SK-N-SH (cell line): ENCODE results near the gene IQCN. TPM values are rescaled to one million over a fixed set of nuclear protein-coding genes. Genes with fewer than 3 reads are reported as not detected.
A peak's percentile ranks its signal among the peaks of the same experiment; 100 is the strongest.

Experiments used
- CTCF ChIA-PET: fragments of 300-600, 350-600 bp; formaldehyde crosslinking; extraction: SDS; loops from one replicate; lab custom pipeline; 2021; lab: Yijun Ruan, JAX
- POLR2A ChIA-PET: fragments of 350-600 bp; sonication (Branson Sonifier 250); formaldehyde crosslinking; extraction: SDS; loops from one replicate; lab custom pipeline; 2020; ENCODE audit warnings: antibody characterized with exemption, inconsistent platforms; lab: Yijun Ruan, JAX
- DNase-seq: peaks from one replicate; pipeline ENCODE4 v3.0.0; 2012
- H2AFZ ChIP-seq: fragments of 200-600 bp; sonication (generic); 2 replicates; pipeline ENCODE4 v1.8.1; 2016; ENCODE audit warnings: antibody characterized with exemption, mild to moderate bottlenecking, low read depth
- H3F3A ChIP-seq: fragments of 200-600 bp; sonication (generic); replicated peaks from 2 replicates; pipeline ENCODE3; 2016; ENCODE audit warnings: antibody characterized with exemption, mild to moderate bottlenecking; ENCODE audit not compliant: insufficient read depth
- H3K27ac ChIP-seq, 2 experiments: fragments of 200-500 bp in 1 of 2; fragments of 200-600 bp in 1 of 2; sonication (Bioruptor generic) in 1 of 2; sonication (generic), shearing (Covaris generic) in 1 of 2; 2 replicates each; pipeline versions ENCODE4 v1.5.1 to v1.6.1; 2014 to 2016; ENCODE audit warnings: low read depth in 2 of 2, inconsistent platforms in 1 of 2, low read length in 1 of 2, mild to moderate bottlenecking in 1 of 2, mixed read lengths in 1 of 2
- H3K27me3 ChIP-seq: fragments of 200-600 bp; sonication (generic), shearing (Covaris generic); 2 replicates; pipeline ENCODE4 v1.6.1; 2016; ENCODE audit warnings: mixed run types; ENCODE audit not compliant: insufficient read depth
- H3K36me3 ChIP-seq, 2 experiments: fragments of 200-500 bp in 1 of 2; fragments of 200-600 bp in 1 of 2; sonication (Bioruptor generic) in 1 of 2; sonication (generic) in 1 of 2; replicated peaks in 1 of 2; 2 replicates each; pipeline versions ENCODE3 to v1.5.1; 2014 to 2016; ENCODE audit warnings: low read length in 1 of 2, mild to moderate bottlenecking in 1 of 2; ENCODE audit not compliant: insufficient read depth in 2 of 2, control insufficient read depth in 1 of 2
- H3K4me1 ChIP-seq, 2 experiments: fragments of 200-500 bp in 1 of 2; fragments of 200-600 bp in 1 of 2; sonication (Bioruptor generic) in 1 of 2; sonication (generic), shearing (Covaris generic) in 1 of 2; 2 replicates each; pipeline versions ENCODE4 v1.5.1 to v1.6.1; 2014 to 2016; ENCODE audit warnings: low read depth in 1 of 2, low read length in 1 of 2, mixed run types in 1 of 2; ENCODE audit not compliant: insufficient read depth in 2 of 2, control insufficient read depth in 1 of 2
- H3K4me2 ChIP-seq: fragments of 200-600 bp; sonication (generic), shearing (Covaris generic); 2 replicates; pipeline ENCODE4 v1.6.1; 2017; ENCODE audit warnings: mixed run types
- H3K4me3 ChIP-seq, 2 experiments: fragments of 200-500 bp in 1 of 2; fragments of 200-600 bp in 1 of 2; sonication (Bioruptor generic) in 1 of 2; sonication (generic), shearing (Covaris generic) in 1 of 2; 2 replicates each; pipeline versions ENCODE4 v1.5.1 to v1.8.1; 2014 to 2016; ENCODE audit warnings: low read depth in 2 of 2, inconsistent platforms in 1 of 2, low read length in 1 of 2, mild to moderate bottlenecking in 1 of 2, mixed read lengths in 1 of 2, moderate library complexity in 1 of 2
- H3K79me2 ChIP-seq: fragments of 200-600 bp; sonication (generic); 2 replicates; pipeline ENCODE4 v1.8.1; 2017; ENCODE audit warnings: mild to moderate bottlenecking; ENCODE audit not compliant: insufficient read depth
- H3K9ac ChIP-seq: fragments of 200-600 bp; sonication (generic); 2 replicates; pipeline ENCODE4 v1.6.1; 2017; ENCODE audit warnings: mixed run types
- H3K9me2 ChIP-seq: fragments of 200-600 bp; sonication (generic); 2 replicates; pipeline ENCODE4 v1.6.1; 2017; ENCODE audit warnings: mixed run types
- H3K9me3 ChIP-seq: fragments of 200-600 bp; sonication (generic); 2 replicates; pipeline ENCODE4 v1.6.1; 2017; ENCODE audit warnings: mixed run types, mild to moderate bottlenecking, moderate library complexity
- H4K20me1 ChIP-seq: fragments of 200-600 bp; sonication (generic); 2 replicates; pipeline ENCODE4 v1.6.1; 2017; ENCODE audit warnings: mild to moderate bottlenecking, mixed run types; ENCODE audit not compliant: insufficient read depth
- CHD2 ChIP-seq: fragments of 150-350 bp; IDR thresholded peaks from 2 replicates; pipeline ENCODE4 v1.6.1; 2018; ENCODE audit warnings: low read length; ENCODE audit not compliant: partially characterized antibody
- CTCF ChIP-seq: fragments of 200-600 bp; sonication (generic); IDR thresholded peaks from 2 replicates; pipeline ENCODE4 v1.6.1; 2017; ENCODE audit warnings: antibody characterized with exemption, mild to moderate bottlenecking, moderate library complexity
- EP300 ChIP-seq, 2 experiments: IDR thresholded peaks; 2 replicates each; pipeline versions ENCODE4 v1.4.0 to v1.6.1; 2012; ENCODE audit warnings: borderline replicate concordance in 1 of 2, low read depth in 1 of 2, low read length in 1 of 2
- FOSL2 ChIP-seq: IDR thresholded peaks from 2 replicates; pipeline ENCODE4 v1.4.0; 2012; ENCODE audit warnings: low read depth, mild to moderate bottlenecking, moderate library complexity, borderline replicate concordance
- FOXJ3 ChIP-seq: sonication (generic); formaldehyde crosslinking; IDR thresholded peaks from 2 replicates; pipeline ENCODE4 v1.5.1; 2020; ENCODE audit warnings: mild to moderate bottlenecking, missing genetic modification reagents
- IRF3 ChIP-seq: fragments of 150-350 bp; IDR thresholded peaks from 2 replicates; pipeline ENCODE4 v1.6.1; 2016; ENCODE audit warnings: mild to moderate bottlenecking, low read depth, low read length
- MXI1 ChIP-seq: IDR thresholded peaks from 2 replicates; pipeline ENCODE4 v1.6.1; 2012; ENCODE audit warnings: mild to moderate bottlenecking, low read depth, low read length, improper control_type of control experiment
- NFIC ChIP-seq: IDR thresholded peaks from 2 replicates; pipeline ENCODE4 v1.4.0; 2012; ENCODE audit warnings: borderline replicate concordance
- RAD21 ChIP-seq: IDR thresholded peaks from 2 replicates; pipeline ENCODE4 v1.6.1; 2012; ENCODE audit warnings: mild to moderate bottlenecking, low read length
- RFX5 ChIP-seq: IDR thresholded peaks from 2 replicates; pipeline ENCODE4 v1.6.1; 2012; ENCODE audit warnings: mild to moderate bottlenecking, improper control_type of control experiment, low read length
- SMC3 ChIP-seq: IDR thresholded peaks from 2 replicates; pipeline ENCODE4 v1.6.1; 2012; ENCODE audit warnings: low read depth, low read length, improper control_type of control experiment
- TAF1 ChIP-seq: IDR thresholded peaks from 2 replicates; pipeline ENCODE4 v1.6.1; 2012; ENCODE audit warnings: low read depth, mild to moderate bottlenecking, low read length, moderate library complexity, borderline replicate concordance
- YY1 ChIP-seq: IDR thresholded peaks from 2 replicates; pipeline ENCODE4 v1.4.0; 2012; ENCODE audit warnings: low read depth, mild to moderate bottlenecking
- ZBTB33 ChIP-seq: IDR thresholded peaks from 2 replicates; pipeline ENCODE4 v1.4.0; 2012; ENCODE audit warnings: low read depth, borderline replicate concordance
- WGBS: methylation state at CpG from one replicate; pipeline ENCODE4 v1.1.6; 2017; ENCODE audit warnings: low lambda C conversion rate; 5-methylcytosine and 5-hydroxymethylcytosine counted together
- polyA plus RNA-seq, 3 experiments: library from polyadenylated mRNA; depleted of rRNA; stranded (reverse); fragments of >200 nt; gene quantifications; 2 replicates each; pipeline ENCODE4 v1.2.3, GENCODE V29; 2012

Gene IQCN
- polyA plus RNA-seq, 1 of the 3 experiments (the other 2 are of a cell fraction): 2.5 TPM

- Histone ChIP-seq H3K27me3 (peaks cover 19% of the 10 kb centered on the region), H4K20me1 (no peaks in the 10 kb centered on the region), H3K9me3 (no peaks in the 10 kb centered on the region), H3K27ac (no peak overlapping the region), H3K79me2 (no peaks in the 10 kb centered on the region), H3K36me3 (no peaks in the 10 kb centered on the region), H3K4me1 (no peaks in the 10 kb centered on the region), H3K4me2 (no peak overlapping the region), H3K9ac (no peak overlapping the region), H3K4me3 (no peak overlapping the region), H3K9me2 (no peaks in the 10 kb centered on the region), H2AFZ (no peak overlapping the region), H3F3A (peaks cover 3% of the 10 kb centered on the region)
- TF ChIP-seq MXI1: no peak
- peak; percentile 96 for TF ChIP-seq SMC3
- peak; percentile 96 for TF ChIP-seq CTCF
- TF ChIP-seq NFIC: no peak
- peak; percentile 96 for TF ChIP-seq RAD21
- POLR2A ChIA-PET: interaction anchor here (1.2 to 1.7 kb wide), 2 partner anchors 43 to 47 kb away, joined by 5 to 7 read pairs; no protein-coding TSS in a partner anchor
- CTCF ChIA-PET: interaction anchor here (0.6 to 19.4 kb wide), 50 partner anchors 8 to 244 kb away, joined by 3 to 505 read pairs (median 5); partner anchors contain the start of genes IQCN, JUND, LSM4 and MPV17L2
- 21% methylated on average over 23 of the region's 23 CpGs for WGBS
- peak; percentile 86 for DNase-seq
These were observed 22.5 kb downstream of the IQCN start for GRCh38 chr19:18251587-18252369.

DNA sequence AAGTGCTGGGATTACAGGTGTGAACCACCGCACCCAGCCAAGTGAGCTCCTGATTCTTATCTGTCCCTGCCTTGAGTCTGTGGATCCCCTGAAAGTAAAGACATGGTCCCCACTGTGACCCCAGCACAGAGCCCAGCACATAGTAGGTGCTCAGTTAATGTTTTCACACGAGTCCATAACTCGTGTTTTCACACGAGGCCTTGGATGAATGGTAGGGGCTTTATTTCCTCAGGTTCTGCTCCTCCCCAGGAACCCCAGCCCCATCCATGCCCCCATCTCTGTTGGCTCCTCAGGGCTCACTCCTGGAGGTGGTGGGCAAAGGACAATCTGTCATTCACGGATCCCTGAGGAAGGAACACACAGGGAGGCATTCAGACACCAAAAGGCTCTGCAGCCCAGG is 24.4 kb downstream of the IQCN start:
- H3F3A ChIP-seq: peaks cover 3% of the 10 kb centered on the region
- no peak overlapping the region for H2AFZ ChIP-seq
- no peaks in the 10 kb centered on the region for H4K20me1 ChIP-seq
- no peak for DNase-seq
- H3K27ac ChIP-seq: no peak overlapping the region
- POLR2A ChIA-PET: interaction anchor here (0.6 kb wide), 2 partner anchors 10 to 125 kb away, joined by 3 read pairs; no protein-coding TSS in a partner anchor
- CTCF ChIA-PET: interaction anchor here (1.2 to 19.4 kb wide), 6 partner anchors 10 to 89 kb away, joined by 3 to 505 read pairs (median 4); partner anchors contain the start of genes MPV17L2 and RAB3A
- H3K4me1 ChIP-seq: no peaks in the 10 kb centered on the region
- H3K4me3 ChIP-seq: no peak overlapping the region
- no peaks in the 10 kb centered on the region for H3K36me3 ChIP-seq
- no peaks in the 10 kb centered on the region for H3K9me3 ChIP-seq
- no peak overlapping the region for H3K9ac ChIP-seq
- TF ChIP-seq NFIC: no peak
- TF ChIP-seq EP300 (IDR thresholded peaks at IDR 0.05; ENCODE audit: borderline replicate concordance in 1 of 2, low read depth in 1 of 2, low read length in 1 of 2): no peak
- H3K79me2 ChIP-seq: no peaks in the 10 kb centered on the region
- 68% methylated on average over 5 of the region's 5 CpGs for WGBS
- peaks cover 9% of the 10 kb centered on the region; the same call in 1 of the 2 replicates for H3K27me3 ChIP-seq
- H3K4me2 ChIP-seq: no peak overlapping the region
- no peaks in the 10 kb centered on the region for H3K9me2 ChIP-seq

- no peaks in the 10 kb centered on the region for H3K9me2 ChIP-seq
- no peaks in the 10 kb centered on the region for H3K9me3 ChIP-seq
- H3K27me3 ChIP-seq: no peaks in the 10 kb centered on the region
- H3K9ac ChIP-seq: no peak overlapping the region
- no peak overlapping the region for H3K27ac ChIP-seq
- no peak for DNase-seq
- no peak overlapping the region for H2AFZ ChIP-seq
- no peaks in the 10 kb centered on the region for H3F3A ChIP-seq
- no peaks in the 10 kb centered on the region for H4K20me1 ChIP-seq
- no peaks in the 10 kb centered on the region for H3K36me3 ChIP-seq
- no peak overlapping the region for H3K4me3 ChIP-seq
- ChIA-PET CTCF (interaction anchor here (0.6 to 8.1 kb wide), 9 partner anchors 9 to 174 kb away, joined by 3 to 46 read pairs (median 4); partner anchors contain the start of gene SSBP4), POLR2A (interaction anchor here (1.8 kb wide), 1 partner anchor 10 kb away, joined by 4 read pairs; no protein-coding TSS in a partner anchor)
- no peak overlapping the region for H3K4me2 ChIP-seq
- H3K4me1 ChIP-seq: no peaks in the 10 kb centered on the region
- WGBS: 17% methylated on average over 6 of the region's 7 CpGs
- H3K79me2 ChIP-seq: no peaks in the 10 kb centered on the region
- TF ChIP-seq CHD2: no peak
- no peak for TF ChIP-seq RAD21
- no peak for TF ChIP-seq TAF1
- TF ChIP-seq FOXJ3 (CRISPR knock-in tag): no peak
- TF ChIP-seq FOSL2: no peak
- TF ChIP-seq ZBTB33: no peak
- TF ChIP-seq YY1: no peak
- no peak for TF ChIP-seq IRF3
- TF ChIP-seq RFX5: no peak
These were observed 29.0 kb downstream of the IQCN start for GRCh38 chr19:18245297-18245696.
